CMK (cell line): ENCODE data around the gene HMCN1.

Source experiments
- DNase-seq: peaks from one replicate; pipeline ENCODE4 v3.0.0-alpha.2; 2010; ENCODE audit warnings: low read depth

The HMCN1 gene

DNA sequence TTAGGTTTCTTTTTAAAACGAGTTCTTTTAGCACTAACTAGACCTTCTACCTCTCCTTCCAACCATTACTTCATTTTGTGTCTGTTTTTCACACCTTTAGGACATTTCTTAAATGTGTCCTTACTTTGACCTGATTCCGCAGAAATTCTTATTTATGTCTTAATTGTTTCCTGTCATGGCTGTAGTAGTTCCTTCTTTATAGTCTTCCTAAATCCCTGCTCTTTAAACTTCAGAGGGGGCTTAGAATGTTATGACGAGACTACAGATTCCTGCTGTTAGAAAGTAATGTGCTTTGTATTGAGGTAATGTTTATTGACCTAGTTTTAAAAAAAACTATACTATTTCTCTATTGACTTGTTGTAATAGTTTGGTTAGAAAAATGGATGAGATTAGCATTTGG, 70.4 kb downstream of the HMCN1 start:
- no peak for DNase-seq

DNA sequence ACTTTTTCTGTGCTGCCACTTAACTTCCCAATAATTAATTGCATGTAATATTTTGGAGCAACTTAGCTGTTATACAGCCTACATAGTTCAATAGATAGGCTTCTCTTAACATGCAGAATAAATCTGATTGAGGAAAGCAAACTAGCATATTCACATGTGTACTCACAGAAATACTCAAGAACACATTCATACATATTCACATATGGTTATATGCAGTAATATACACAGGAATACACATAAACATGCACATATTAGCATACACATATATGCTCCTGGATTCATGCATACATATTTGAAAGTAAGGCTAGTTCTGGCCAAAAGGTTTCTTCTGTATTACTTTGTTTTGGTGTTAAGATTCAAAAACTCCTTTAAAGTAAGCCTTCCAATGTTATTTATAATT, 73.1 kb downstream of the HMCN1 start:
- no peak for DNase-seq

DNA sequence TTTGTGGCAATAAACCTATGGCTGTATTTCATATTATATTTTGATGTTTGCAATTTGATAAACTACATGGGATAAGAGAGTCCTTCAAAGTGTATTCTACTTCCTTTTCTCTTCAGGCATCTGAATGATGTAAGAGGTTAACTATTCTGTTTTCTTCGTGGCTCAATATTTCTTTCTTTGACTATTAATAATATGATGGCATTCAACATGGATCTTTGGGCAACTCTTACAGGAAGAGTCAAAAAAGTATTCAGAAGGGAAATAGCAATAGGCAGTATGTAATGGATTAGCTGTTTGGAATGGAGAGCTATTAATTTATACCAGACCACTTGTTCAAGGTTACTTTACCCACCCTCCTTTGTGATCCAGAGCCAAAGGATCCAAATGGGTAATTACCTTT, 74.4 kb downstream of the HMCN1 start:
- no peak for DNase-seq

DNA sequence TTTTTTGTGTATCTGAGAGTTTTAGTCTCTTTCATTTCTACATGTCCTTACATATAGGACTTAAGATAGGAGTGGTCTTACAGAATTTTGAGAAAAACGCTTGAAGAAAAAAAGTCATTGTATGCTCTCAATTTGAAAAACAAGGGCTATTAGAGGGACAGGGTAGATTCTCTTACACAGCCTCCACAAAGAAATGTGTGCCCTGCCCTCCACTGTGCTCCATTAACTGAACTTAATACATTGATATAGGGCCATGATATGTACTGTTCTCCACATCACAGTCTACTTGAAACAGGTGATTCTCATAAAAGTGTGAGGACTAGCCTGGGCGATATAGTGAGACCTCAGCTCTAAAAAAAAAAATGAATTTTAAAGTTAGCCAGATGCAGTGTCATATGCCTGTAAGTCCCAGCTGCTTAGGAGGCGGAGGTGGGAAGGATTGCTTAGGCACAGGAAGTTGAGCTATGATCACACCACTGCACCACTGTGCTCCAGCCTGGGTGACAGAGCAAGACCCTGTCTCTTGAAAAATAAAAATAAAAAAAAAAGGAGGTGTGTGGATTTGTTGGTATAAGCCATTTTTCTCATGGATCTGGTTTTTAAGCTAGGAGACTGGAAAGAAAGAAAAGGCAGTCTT, 77.0 kb downstream of the HMCN1 start:
- DNase-seq = no peak

DNA sequence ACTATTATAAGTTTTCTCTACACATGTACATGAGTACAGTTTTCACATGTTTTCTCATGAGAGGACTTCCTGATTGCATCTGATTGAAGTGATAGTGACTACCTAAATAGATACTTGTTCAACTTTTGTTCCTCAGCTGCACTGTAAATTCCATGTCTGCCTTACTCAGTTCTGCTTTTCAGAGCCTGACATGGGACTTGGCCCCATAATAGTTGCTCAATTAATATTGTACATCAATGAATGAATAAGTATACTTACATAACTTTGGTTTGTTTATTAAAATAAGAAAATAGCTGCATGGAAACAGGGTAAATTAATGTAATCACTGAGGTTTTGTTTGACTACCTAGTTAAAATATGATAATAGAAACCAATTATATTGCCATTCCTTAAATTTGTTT, 78.7 kb downstream of the HMCN1 start:
- no peak for DNase-seq

DNA sequence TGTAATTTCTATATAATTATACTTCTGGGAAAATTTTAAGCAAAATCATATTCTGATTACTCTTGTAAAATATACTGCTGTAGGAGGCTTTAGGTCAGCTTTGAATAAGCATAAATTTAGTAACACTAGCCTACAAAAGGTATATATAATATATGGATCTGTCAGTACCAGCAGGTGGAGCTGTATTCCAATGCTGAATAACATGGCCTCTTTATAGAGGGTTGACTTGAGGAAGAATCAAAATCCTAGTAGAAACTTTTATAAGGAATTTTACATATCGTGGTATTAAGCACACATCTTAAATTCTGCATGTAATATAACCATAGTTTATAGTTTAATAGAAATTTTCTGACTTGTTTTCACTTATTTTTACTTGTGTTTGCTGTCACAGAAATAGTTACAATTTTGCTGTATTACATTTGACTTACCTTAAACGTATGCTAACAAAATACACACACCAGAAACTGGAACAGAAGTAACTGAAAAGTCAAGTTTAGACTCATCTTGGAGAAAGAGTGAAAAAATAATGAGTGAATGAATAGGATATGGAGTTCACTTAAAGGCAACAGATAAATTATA, 79.3 kb downstream of the HMCN1 start:
- DNase-seq = no peak

DNA sequence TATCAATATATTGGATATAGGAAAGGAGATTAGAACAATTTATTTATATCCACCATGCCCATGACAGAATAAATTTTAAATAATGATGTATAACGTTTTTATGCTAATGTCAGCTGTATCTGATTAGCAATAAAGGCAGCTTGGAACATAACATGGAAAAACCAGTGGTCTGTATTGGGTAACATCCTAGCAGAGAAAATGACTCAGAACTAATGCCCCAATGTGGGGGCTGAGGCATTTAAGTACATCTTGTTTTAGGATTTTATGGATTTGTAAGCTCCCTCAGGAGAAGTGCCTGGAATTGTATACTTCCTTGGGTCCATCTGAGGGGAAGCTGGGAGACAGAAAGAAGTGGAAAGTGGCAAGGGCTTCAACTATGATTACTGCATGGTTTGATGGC, 82.3 kb downstream of the HMCN1 start:
- no peak for DNase-seq

DNA sequence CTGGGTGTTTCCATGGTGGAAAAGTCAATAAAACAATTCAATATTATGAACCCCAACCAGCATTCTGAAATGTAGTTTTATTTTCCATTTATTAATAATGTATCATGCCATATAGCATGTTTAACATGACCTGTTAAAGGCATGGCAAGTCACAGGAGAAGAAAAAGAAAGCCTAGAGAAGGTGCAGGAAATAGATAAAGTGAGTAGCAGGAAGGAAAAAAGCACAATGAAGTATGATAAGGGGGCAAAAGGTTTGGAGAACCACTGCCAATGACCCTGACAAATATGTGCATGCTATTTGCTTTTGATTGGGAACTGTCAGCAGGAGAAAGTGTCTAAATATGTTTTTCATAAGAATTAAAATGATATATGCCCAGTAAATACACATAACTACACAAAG, 85.6 kb downstream of the HMCN1 start:
- peak; percentile 54 for DNase-seq

DNA sequence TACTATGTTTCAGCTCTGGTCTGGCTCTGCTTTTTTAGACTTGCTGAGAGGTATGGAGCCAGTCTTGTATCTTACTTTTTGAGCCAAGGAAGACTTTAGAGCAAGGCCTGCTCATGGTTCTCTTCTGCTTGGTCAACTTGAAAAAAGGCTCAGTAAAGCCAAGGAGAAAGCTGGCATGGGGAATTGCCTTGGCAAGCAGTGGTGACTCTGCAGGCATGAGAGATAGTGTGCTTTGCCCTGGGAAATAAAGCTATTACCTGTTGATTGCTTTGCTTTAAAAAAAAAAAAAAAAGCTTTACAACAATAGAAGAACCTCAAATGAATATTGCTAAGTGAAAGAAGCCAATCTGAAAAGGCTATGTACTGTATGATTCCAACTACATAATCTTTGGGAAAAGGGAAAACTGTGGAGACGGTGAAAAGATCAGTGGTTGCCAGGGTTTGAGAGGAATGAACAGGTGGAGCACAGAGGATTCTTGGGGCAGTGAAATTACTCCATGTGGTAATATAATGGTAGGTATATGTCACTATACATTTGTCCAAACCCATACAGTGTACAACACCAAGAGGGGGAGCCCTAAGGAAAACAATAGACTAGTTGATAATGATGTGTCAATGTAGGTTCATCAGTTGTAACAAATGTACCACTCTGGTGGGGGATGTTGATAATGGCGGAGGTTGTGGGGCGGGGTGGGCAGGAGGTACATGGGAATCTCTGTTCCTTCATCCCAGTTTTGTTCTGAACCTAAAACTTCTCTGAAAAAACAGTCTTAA, 87.6 kb downstream of the HMCN1 start:
- no peak for DNase-seq

DNA sequence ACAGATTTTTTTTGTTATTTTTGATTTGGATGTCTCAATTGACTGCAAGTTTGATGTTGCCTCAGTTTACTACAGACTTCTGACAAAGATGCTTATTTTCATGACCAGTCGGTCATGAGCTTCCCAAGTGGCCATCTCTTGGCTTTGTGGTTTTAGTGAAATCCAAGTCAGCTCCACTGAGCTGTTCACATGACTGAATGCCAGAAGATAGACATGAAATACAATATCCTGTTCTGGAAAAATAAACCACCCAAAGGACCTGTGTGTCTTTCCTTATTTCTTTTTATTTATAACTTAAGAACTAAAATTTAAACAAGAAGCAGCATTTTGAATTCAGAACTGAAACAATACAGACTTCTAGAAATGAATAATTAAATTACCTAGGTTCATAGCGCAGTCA, 89.3 kb downstream of the HMCN1 start:
- no peak for DNase-seq

DNA sequence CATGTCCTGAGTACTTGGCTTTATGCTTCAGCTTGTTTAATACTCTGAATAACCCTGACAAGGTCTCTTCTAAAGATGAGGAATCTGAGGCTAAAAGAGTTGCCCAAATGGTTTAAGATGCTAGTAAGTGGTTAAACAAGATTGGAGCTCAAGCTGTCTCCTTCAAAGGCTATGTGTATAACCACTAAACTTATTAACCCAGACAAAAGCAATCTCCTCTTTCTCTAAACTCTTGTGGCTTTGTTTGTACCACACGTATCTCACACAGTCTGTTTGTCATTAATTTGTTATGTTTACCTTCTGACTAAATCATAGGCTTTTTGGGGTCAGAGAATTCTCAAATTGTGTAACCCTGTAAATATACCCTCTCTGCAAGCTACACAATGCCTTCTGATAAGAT, 89.9 kb downstream of the HMCN1 start:
- DNase-seq = no peak

DNA sequence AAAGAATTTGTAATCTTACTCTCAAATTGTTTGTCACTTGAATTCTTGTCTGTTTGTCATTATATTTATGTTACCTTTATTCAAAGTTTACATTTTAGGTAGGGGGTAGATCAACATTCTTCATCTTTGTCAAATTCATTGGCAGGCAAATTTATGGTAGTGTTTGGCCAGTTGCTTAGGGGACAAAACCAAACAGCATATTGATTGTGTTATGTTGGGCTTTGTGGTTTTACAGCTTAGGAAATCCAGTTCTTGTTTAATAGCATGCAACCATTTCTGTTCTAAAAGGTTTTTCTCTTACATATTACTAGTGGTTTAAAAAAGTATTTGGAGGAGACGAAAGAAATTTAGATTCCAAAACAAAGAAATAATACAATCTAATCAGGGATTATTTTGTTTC, 91.4 kb downstream of the HMCN1 start:
- DNase-seq = no peak

DNA sequence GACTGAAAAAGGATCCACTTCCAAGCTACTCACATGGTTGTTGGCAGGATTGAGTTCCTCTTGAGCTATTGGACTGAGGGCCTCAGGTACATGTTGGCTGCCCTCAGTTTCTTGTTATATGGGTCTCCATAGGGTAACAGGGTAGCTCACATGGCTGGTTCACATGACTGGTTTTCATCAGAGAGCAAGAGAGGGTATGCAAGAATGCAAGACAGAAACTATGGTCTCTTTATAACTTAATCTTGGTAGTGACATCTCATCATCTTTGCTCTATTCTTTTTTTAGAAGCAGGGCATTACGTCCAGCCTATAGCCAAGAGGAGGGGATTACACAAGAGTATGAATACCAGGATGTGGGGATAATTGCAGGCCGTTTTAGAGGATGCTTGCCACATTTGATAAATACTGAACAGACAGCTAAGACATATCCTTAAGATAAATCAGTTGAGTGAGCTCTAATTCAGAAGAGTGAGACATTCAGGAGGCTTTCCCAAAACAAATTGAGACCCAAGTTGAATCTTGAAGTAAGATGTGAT, 100.2 kb downstream of the HMCN1 start:
- no peak for DNase-seq

DNA sequence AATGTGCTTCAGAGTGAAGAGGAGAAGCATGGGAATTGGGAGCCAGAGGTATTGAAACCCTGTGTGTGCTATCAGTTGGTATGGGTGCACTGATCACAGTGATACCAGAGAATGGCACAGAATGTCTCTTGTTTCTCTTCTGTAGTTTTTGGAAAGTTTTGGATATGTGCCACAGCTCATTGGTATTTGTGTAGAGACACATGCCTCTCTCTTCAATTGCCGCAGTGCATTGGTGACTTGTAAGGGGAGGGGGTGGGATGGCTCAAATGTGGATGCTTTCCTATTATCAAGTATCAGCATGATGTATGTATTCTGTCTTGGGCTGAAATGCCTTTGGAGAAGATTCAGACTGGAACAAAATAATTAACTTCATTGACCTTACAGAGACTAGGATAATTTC, 101.0 kb downstream of the HMCN1 start:
- no peak for DNase-seq

DNA sequence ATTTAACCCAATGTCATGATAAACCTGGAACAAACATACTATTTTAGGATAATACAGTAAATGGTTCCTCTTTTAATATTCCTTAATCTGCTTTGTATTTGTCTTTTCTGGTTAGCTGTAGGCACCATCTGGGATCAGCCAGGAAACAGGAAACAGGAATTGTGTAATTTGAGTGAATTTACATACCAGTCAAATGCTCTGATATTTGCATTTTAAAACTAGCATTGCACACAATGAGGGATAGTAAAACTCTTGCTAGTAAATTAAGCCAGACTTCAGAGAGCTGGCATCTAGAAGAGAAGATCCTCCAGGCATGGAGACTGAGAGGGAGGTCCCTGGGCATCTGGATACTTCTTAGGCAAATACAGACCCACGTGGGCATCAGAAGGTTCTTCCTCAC, 103.5 kb downstream of the HMCN1 start:
- no peak for DNase-seq

DNA sequence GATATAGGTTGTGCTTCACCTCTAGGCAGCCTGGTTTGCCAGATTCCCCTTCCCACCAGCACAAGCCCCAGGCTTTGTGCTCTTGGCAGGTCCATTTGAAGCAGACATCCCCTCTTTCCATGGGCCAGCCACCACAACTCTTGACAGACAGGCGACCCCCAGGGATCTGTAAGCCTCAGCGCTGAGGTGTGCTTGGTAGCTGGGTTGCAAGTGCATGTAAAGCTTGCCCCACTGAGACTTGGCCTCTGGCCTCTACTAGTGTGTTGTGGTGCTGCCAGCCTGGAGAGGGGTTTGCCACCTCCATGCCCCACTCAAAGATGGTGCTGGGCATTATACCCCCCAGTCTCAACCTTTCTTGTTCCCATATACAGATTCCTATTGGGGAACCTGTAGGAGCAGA, 103.9 kb downstream of the HMCN1 start:
- DNase-seq = no peak

DNA sequence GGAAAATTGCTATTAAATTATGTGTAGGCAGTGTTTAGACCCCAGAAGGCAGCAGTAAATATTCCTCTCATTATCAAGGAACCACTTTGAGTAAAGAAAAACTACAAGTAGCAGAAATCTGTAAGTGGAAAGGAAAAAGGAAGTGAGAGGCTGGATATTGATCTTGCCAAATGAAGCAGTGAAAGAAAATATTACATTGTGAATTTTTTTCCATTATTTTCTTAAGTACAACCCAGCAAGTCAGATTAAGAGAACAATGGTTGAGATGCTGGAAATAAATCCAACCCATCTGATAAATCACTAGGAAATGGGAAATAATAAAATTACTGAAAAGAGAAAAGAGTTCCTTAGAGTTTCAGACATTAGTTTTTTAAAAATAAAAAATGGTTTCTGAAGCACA, 106.7 kb downstream of the HMCN1 start:
- no peak for DNase-seq

DNA sequence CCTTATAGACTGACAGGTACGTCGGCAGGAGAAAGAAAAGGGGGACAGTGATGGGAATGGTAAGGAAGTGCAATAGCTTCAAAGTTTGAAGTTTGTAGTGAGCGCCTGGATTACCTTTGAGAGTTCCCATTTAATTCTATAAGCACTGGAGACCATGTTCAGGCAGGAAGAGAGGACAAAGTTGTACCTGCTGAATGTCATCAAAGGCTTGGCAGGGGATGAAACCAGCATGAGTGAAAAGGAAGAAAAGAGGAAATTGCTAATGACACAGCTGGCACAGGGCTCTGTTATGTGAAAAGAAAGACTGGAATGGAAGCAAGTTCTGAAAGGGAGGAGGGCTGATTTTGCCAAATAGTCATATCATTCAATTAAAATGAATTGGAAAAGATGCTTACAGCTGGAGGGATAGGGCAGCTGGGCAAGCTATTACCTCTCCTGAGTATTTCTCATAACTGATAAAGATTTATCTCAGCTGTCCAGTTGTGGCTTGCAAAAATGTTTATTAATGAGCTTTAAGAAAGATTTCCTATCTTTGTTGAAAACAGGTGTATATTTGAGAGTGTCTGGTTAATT, 109.2 kb downstream of the HMCN1 start:
- DNase-seq = no peak

DNA sequence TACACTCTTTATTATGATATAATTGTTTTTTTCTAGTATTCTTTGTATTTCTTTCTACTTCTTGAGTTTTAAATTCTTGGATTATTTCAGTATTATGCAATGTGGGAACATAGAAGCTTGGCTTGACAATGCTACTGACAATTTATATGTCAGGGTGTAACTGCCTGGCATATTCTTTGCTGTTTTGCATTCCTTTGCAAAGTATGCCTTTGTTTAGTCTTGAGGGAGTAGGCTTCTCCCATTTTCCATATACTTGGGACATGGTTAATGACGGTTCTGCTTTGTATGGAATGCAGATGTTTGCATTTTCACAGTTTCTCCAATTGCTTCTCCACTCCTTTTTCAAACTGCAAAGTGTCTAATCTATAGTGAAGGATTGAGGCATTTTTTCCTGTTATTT, 109.8 kb downstream of the HMCN1 start:
- no peak for DNase-seq

DNA sequence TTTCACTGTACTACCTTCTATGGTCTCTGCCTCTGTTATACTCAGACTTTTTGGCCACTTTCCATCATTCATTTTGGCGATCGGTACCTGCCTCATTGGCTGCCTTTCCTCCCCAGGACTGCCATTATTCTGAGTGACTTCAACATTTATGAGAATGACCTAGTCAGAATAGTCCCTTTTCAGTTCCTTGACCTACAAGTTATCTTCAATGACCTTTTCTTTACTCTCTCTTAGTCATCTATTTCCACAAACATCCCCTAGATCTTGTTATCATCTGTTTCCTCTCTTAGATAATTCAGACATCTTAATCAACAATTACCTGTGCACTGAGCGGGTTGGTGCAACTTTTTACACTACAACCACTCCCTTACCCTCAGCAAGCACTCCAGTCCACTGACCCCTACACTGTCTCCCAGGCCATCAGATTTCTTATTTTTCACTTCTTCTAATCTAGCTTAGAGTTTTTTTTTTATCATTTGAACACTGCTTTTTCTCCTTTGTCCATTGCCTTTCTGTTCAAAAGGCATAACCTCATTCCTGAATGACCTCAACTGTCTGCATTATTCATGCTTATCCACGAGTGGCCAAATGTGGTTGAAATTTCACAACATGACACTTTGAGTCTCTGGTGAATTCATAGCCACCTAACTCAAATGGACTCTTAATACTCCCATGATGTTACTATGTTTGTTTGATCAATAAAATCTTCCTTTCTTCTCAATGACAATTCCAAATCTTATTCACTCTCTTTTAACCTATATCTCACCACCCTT, 112.7 kb downstream of the HMCN1 start:
- DNase-seq = no peak

DNA sequence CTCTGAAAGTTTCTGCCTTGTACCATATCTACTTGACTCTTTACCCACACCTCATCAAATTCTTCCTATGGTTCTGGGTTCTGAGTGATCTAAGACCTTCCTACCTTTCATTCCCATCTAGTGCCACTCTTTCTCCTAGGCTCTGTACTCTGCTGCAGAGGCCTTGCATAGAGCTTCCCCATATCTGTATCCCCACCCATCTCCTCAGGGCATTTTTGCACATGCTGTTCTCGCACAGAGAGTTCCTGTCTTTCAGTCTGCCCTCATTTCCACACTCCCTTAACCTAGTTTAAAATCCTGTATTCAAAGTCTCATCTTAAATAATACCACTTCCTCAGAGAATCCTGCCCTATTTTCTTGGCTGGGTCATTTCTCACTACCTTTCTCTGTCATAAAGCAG, 114.8 kb downstream of the HMCN1 start:
- no peak for DNase-seq

DNA sequence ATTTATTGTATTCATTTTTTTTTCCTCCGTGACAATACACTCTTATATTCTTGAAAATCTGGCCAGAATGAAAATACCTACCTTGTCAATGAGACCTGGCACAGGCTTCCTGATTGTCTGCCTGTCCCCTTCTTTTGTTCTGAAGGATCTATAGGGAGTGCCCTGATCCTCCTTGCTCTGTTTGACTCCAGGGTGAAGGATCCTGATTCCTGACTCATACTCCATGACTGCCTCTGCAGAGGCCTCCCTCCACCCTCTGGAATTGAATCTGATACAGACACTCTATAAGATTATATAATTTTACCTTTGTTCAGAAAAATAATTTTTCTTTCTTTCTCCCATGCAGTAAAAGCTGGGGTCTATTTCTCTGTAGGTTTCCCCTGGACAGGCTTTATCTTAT, 116.2 kb downstream of the HMCN1 start:
- no peak for DNase-seq
